GM12892 (cell line): Measurements from ENCODE around the gene TAPBP.

Experiments
- POLR2A ChIP-seq: IDR thresholded peaks from 2 replicates; pipeline ENCODE4 v1.6.1; 2011; ENCODE audit warnings: low read depth, low read length, control low read depth
- POLR2AphosphoS5 ChIP-seq: IDR thresholded peaks from 2 replicates; pipeline ENCODE4 v1.6.1; 2011; ENCODE audit warnings: low read depth, low read length, control low read depth
- TAF1 ChIP-seq: IDR thresholded peaks from 2 replicates; pipeline ENCODE4 v1.6.1; 2011; ENCODE audit warnings: low read depth, mild to moderate bottlenecking, control low read depth, low read length, borderline replicate concordance

DNA sequence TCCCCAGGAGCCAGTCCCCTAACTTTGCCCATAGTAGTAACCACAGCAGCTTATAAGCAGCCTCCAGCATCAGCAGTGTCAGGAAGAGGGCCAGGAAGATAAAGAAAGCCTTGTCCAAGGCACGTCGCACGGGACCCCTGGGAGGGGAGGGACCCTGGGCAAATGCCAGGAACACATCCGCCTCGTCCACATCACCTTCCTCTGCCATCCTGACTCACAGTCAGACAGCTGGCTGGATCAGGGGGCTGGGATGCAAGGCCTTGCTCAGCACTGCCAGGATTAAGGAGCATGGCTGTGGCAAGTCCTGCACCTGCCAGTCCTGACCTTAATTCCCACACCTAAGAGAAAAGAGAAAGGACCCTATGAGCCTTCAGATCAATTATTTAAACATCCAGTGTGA is 15.2 kb upstream of the TAPBP start:
- TF ChIP-seq POLR2AphosphoS5 = no peak
- TF ChIP-seq POLR2A = no peak
- TF ChIP-seq TAF1 = no peak
